IPS-18a (cell line): ENCODE data around the gene ZBTB20.
"Not testable (repeated sequence)": the region's sequence is repeated elsewhere in the genome, so short reads cannot be mapped to it uniquely, and the experiment has no call there.

Source experiments
- H3K27ac ChIP-seq: one replicate; pipeline ENCODE4 v1.5.1; 2013; ENCODE audit warnings: low read length
- H3K27me3 ChIP-seq: one replicate; pipeline ENCODE4 v1.6.1; 2013; ENCODE audit warnings: mild to moderate bottlenecking, low read length; ENCODE audit not compliant: control insufficient read depth, insufficient read depth
- H3K36me3 ChIP-seq: one replicate; pipeline ENCODE4 v1.6.1; 2013; ENCODE audit warnings: low read depth, low read length; ENCODE audit not compliant: control insufficient read depth
- H3K4me1 ChIP-seq: one replicate; pipeline ENCODE4 v1.6.1; 2013; ENCODE audit warnings: low read depth, low read length; ENCODE audit not compliant: control insufficient read depth
- H3K4me3 ChIP-seq: one replicate; pipeline ENCODE4 v1.5.1; 2013; ENCODE audit warnings: low read length
- H3K9ac ChIP-seq: one replicate; pipeline ENCODE4 v1.6.1; 2013; ENCODE audit warnings: mild to moderate bottlenecking, low read length, moderate library complexity
- H3K9me3 ChIP-seq: one replicate; pipeline ENCODE4 v1.6.1; 2013; ENCODE audit warnings: low read depth, low read length; ENCODE audit not compliant: control insufficient read depth

Gene ZBTB20

GRCh38 chr3:115146418-115147328 lies at the start of gene ZBTB20:
Gene ZBTB20, minus strand, starts transcription at chr3:115147288.
- peak within 1 kb of the TSS; percentile 91 for H3K4me3 ChIP-seq
- no peaks in the 10 kb centered on the region for H3K36me3 ChIP-seq
- H3K9ac ChIP-seq: peak within 1 kb of the TSS; percentile 83
- H3K9me3 ChIP-seq: no peaks in the 10 kb centered on the region
- no peaks in the 10 kb centered on the region for H3K27me3 ChIP-seq
- peaks cover 11% of the 10 kb centered on the region for H3K4me1 ChIP-seq
- H3K27ac ChIP-seq: peak within 1 kb of the TSS; percentile 31

- no peak overlapping the region for H3K9ac ChIP-seq
- H3K4me3 ChIP-seq: no peak overlapping the region
- H3K36me3 ChIP-seq: no peaks in the 10 kb centered on the region
- no peak overlapping the region for H3K27ac ChIP-seq
- no peaks in the 10 kb centered on the region for H3K27me3 ChIP-seq
- H3K4me1 ChIP-seq: no peaks in the 10 kb centered on the region
- peaks cover 15% of the 10 kb centered on the region for H3K9me3 ChIP-seq
Observed at GRCh38 chr3:115194476-115194875, 47.4 kb upstream of the ZBTB20 start.

GRCh38 chr3:115190747-115191146 lies 43.7 kb upstream of the ZBTB20 start:
- Histone ChIP-seq H3K9ac (no peak overlapping the region), H3K9me3 (peaks cover 15% of the 10 kb centered on the region), H3K4me1 (no peaks in the 10 kb centered on the region), H3K36me3 (no peaks in the 10 kb centered on the region), H3K27me3 (no peaks in the 10 kb centered on the region), H3K27ac (no peak overlapping the region), H3K4me3 (no peak overlapping the region)

- Histone ChIP-seq H3K4me1 (no peaks in the 10 kb centered on the region), H3K9me3 (peaks cover 15% of the 10 kb centered on the region), H3K4me3 (no peak overlapping the region), H3K9ac (no peak overlapping the region), H3K27me3 (no peaks in the 10 kb centered on the region), H3K27ac (no peak overlapping the region), H3K36me3 (no peaks in the 10 kb centered on the region)
Observed at GRCh38 chr3:115187149-115187757, 40.2 kb upstream of the ZBTB20 start.

GRCh38 chr3:115186351-115187148 lies 39.5 kb upstream of the ZBTB20 start:
- H3K27ac ChIP-seq: no peak overlapping the region
- no peaks in the 10 kb centered on the region for H3K27me3 ChIP-seq
- no peaks in the 10 kb centered on the region for H3K4me1 ChIP-seq
- H3K36me3 ChIP-seq: no peaks in the 10 kb centered on the region
- no peak overlapping the region for H3K4me3 ChIP-seq
- peaks cover 15% of the 10 kb centered on the region for H3K9me3 ChIP-seq
- no peak overlapping the region for H3K9ac ChIP-seq

GRCh38 chr3:115184859-115185572 lies 37.9 kb upstream of the ZBTB20 start:
- not testable (repeated sequence) for H3K9me3 ChIP-seq, H3K4me3 ChIP-seq, H3K27me3 ChIP-seq, H3K4me1 ChIP-seq, H3K9ac ChIP-seq, H3K27ac ChIP-seq, H3K36me3 ChIP-seq

- not testable (repeated sequence) for H3K4me1 ChIP-seq, H3K27me3 ChIP-seq, H3K36me3 ChIP-seq
Observed at GRCh38 chr3:115178930-115179329, 31.8 kb upstream of the ZBTB20 start.

GRCh38 chr3:115169808-115170207 lies 22.7 kb upstream of the ZBTB20 start:
- Histone ChIP-seq H3K4me1 (no peaks in the 10 kb centered on the region), H3K4me3 (no peak overlapping the region), H3K27ac (no peak overlapping the region), H3K9ac (no peak overlapping the region), H3K36me3 (no peaks in the 10 kb centered on the region), H3K9me3 (no peaks in the 10 kb centered on the region), H3K27me3 (no peaks in the 10 kb centered on the region)

More at GRCh38 chr3:115178930-115179329, 31.8 kb upstream of the ZBTB20 start:
- H3K9me3 ChIP-seq, H3K9ac ChIP-seq, H3K4me3 ChIP-seq, H3K27ac ChIP-seq: not testable (repeated sequence)

GRCh38 chr3:115165701-115166100 lies 18.6 kb upstream of the ZBTB20 start:
- no peaks in the 10 kb centered on the region for H3K9me3 ChIP-seq
- peaks cover 5% of the 10 kb centered on the region for H3K4me1 ChIP-seq
- H3K9ac ChIP-seq: no peak overlapping the region
- no peaks in the 10 kb centered on the region for H3K36me3 ChIP-seq
- no peaks in the 10 kb centered on the region for H3K27me3 ChIP-seq
- H3K4me3 ChIP-seq: no peak overlapping the region
- H3K27ac ChIP-seq: no peak overlapping the region

GRCh38 chr3:115165266-115165665 lies 18.2 kb upstream of the ZBTB20 start:
- Histone ChIP-seq H3K27me3 (no peaks in the 10 kb centered on the region), H3K9ac (no peak overlapping the region), H3K36me3 (no peaks in the 10 kb centered on the region), H3K9me3 (no peaks in the 10 kb centered on the region), H3K4me3 (no peak overlapping the region), H3K27ac (no peak overlapping the region), H3K4me1 (peaks cover 5% of the 10 kb centered on the region)
